ENCODE results near the gene IPO11.

DNA sequence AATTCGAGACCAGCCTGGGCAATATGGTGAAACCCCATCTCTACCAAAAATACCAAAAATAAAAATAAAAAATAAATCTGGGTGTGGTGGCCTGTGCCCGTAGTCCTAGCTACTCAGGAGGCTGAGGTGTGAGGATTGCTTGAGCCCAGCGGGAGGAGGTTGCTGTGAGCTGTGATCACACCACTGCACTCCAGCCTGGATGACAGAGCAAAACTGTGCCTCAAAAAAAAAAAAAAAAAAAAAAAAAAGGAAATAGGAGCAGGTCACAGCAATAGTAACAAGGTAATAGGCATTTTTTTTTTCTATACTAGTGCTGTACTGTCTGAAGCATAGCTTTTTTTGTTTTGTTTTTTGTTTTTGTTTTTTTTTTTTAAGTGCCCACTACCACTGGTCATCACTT is 171.8 kb downstream of the IPO11 start:
- no peak for TF ChIP-seq POLR2AphosphoS5 (IDR thresholded peaks at IDR 0.05)
- TF ChIP-seq, protein P1, sequence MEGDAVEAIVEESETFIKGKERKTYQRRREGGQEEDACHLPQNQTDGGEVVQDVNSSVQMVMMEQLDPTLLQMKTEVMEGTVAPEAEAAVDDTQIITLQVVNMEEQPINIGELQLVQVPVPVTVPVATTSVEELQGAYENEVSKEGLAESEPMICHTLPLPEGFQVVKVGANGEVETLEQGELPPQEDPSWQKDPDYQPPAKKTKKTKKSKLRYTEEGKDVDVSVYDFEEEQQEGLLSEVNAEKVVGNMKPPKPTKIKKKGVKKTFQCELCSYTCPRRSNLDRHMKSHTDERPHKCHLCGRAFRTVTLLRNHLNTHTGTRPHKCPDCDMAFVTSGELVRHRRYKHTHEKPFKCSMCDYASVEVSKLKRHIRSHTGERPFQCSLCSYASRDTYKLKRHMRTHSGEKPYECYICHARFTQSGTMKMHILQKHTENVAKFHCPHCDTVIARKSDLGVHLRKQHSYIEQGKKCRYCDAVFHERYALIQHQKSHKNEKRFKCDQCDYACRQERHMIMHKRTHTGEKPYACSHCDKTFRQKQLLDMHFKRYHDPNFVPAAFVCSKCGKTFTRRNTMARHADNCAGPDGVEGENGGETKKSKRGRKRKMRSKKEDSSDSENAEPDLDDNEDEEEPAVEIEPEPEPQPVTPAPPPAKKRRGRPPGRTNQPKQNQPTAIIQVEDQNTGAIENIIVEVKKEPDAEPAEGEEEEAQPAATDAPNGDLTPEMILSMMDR (IDR thresholded peaks at IDR 0.05 in 8 of 11, conservative IDR thresholded peaks at IDR 0.05 in 3 of 11) = no peak
- no peak for TF ChIP-seq POLR2A (IDR thresholded peaks at IDR 0.05)

Data from spleen (tissue), 7 donors.